ENCODE data around the gene SLC26A11. TPM values are rescaled to one million over a fixed set of nuclear protein-coding genes. Genes with fewer than 3 reads are reported as not detected.

The SLC26A11 gene
- total RNA-seq, 1 experiment from 2014 or later = 26.5 TPM

DNA sequence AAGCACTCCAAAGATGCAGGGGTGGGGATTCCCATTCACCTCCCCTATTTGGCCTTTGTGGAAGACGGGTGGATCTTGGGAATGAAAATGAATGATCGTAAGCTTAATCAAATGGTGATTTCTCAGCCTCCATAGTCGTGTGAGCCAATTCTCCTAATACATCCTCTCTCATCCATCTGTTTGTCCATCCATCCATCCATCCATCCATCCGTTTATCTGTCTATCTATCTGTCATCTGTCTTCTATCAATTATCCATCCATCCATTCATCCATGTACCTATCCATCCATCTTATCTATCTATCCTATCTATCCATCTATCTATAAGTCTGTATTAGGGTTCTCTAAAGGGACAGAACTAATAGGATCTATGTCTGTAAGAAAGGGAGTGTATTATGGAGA, 48.2 kb downstream of the SLC26A11 start:
- H2BK120ac ChIP-seq (ENCODE audit: low read depth, low read length, poor library complexity, severe bottlenecking) = no peak overlapping the region
- H3K79me1 ChIP-seq (ENCODE audit: insufficient read depth, low read depth, low read length, poor library complexity, severe bottlenecking) = no peaks in the 10 kb centered on the region
- no peak overlapping the region for H2BK5ac ChIP-seq (ENCODE audit: insufficient read length, low read length)
- H3K4me1 ChIP-seq (ENCODE audit: insufficient read depth, low read length) = peaks cover 10% of the 10 kb centered on the region; the same call in 1 of the 2 replicates
- no peak overlapping the region for H3K18ac ChIP-seq (ENCODE audit: insufficient read length, low read depth, low read length)
- H3K27ac ChIP-seq (ENCODE audit: insufficient read length, low read depth, low read length) = no peak overlapping the region
- H2AFZ ChIP-seq (ENCODE audit: low read length) = no peak overlapping the region
- no peak overlapping the region for H3K27ac Mint-ChIP-seq
- H3K79me2 ChIP-seq (ENCODE audit: insufficient read depth, low read length) = no peaks in the 10 kb centered on the region
- no peak overlapping the region for H3K4ac ChIP-seq (ENCODE audit: low read depth, low read length)
- no peak overlapping the region for H2BK12ac ChIP-seq (ENCODE audit: insufficient read length, low read depth, low read length)
- H3T11ph ChIP-seq (ENCODE audit: low read length) = no peak overlapping the region
- H4K5ac ChIP-seq (ENCODE audit: insufficient read length, low read depth, low read length) = no peak overlapping the region
- no peak overlapping the region for H3K4me3 Mint-ChIP-seq
- H3K27me3 Mint-ChIP-seq (ENCODE audit: low read depth) = no peaks in the 10 kb centered on the region
- H3K9me3 Mint-ChIP-seq = peaks cover 0 to 2% of the 10 kb centered on the region in 2 experiments; a peak in 2 of 5 replicates
- H3K14ac ChIP-seq (ENCODE audit: insufficient read depth, low read length) = no peak overlapping the region
- no peak overlapping the region for H2AK5ac ChIP-seq (ENCODE audit: insufficient read length, low read length)
- H3K9me3 ChIP-seq (ENCODE audit: control insufficient read depth, low read depth, low read length) = no peaks in the 10 kb centered on the region
- no peak overlapping the region for H2BK20ac ChIP-seq (ENCODE audit: low read depth, low read length, poor library complexity, severe bottlenecking)
- H3K23me2 ChIP-seq (ENCODE audit: insufficient read length, low read depth, low read length, poor library complexity, severe bottlenecking) = no peaks in the 10 kb centered on the region
- H3K23ac ChIP-seq (ENCODE audit: insufficient read length, low read depth, low read length) = no peak overlapping the region
- peaks cover 9 to 14% of the 10 kb centered on the region in 2 experiments for H3K4me1 Mint-ChIP-seq
- no peak overlapping the region for H3K56ac ChIP-seq (ENCODE audit: insufficient read length, low read depth, low read length)
- no peak for DNase-seq
- H3K4me2 ChIP-seq (ENCODE audit: insufficient read depth, insufficient read length, low read length) = no peak overlapping the region
- H4K8ac ChIP-seq (replicated peaks; ENCODE audit: insufficient read length, low read depth, low read length) = no peak overlapping the region
- H3K9ac ChIP-seq (ENCODE audit: extremely low read depth, insufficient read length, low read length) = no peak overlapping the region
- no peak overlapping the region for H2BK15ac ChIP-seq (ENCODE audit: low read depth, low read length)
- no peaks in the 10 kb centered on the region for H3K27me3 ChIP-seq (ENCODE audit: insufficient read depth, low read length)
- TF ChIP-seq, protein P1, sequence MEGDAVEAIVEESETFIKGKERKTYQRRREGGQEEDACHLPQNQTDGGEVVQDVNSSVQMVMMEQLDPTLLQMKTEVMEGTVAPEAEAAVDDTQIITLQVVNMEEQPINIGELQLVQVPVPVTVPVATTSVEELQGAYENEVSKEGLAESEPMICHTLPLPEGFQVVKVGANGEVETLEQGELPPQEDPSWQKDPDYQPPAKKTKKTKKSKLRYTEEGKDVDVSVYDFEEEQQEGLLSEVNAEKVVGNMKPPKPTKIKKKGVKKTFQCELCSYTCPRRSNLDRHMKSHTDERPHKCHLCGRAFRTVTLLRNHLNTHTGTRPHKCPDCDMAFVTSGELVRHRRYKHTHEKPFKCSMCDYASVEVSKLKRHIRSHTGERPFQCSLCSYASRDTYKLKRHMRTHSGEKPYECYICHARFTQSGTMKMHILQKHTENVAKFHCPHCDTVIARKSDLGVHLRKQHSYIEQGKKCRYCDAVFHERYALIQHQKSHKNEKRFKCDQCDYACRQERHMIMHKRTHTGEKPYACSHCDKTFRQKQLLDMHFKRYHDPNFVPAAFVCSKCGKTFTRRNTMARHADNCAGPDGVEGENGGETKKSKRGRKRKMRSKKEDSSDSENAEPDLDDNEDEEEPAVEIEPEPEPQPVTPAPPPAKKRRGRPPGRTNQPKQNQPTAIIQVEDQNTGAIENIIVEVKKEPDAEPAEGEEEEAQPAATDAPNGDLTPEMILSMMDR (conservative IDR thresholded peaks at IDR 0.05) = no peak
- no CpG with 5 or more reads among the region's 4 CpGs for WGBS (ENCODE audit: extremely low coverage, insufficient read length, low lambda C conversion rate)
- H4K91ac ChIP-seq (ENCODE audit: insufficient read length, low read depth, low read length) = no peak overlapping the region
- peaks cover 17 to 30% (median 20%) of the 10 kb centered on the region in 3 experiments for H3K36me3 Mint-ChIP-seq (ENCODE audit: insufficient read depth in 1 of 3, low read depth in 3 of 3)
- H4K20me1 ChIP-seq (ENCODE audit: control insufficient read depth, insufficient read depth, insufficient read length) = no peaks in the 10 kb centered on the region
